Astrocyte (in vitro differentiated cells and primary cell): Measurements from ENCODE around the gene PLXNC1. TPM values are rescaled to one million over a fixed set of nuclear protein-coding genes. Genes with fewer than 3 reads are reported as not detected.

Experiments used
- DNase-seq: peaks from one replicate; pipeline ENCODE4 v3.0.0-alpha.2; 2010; ENCODE audit warnings: low read depth
- FAIRE-seq: peaks from 2 replicates; lab custom pipeline; 2011; peaks lifted over from hg19 to GRCh38; lab: Jason Lieb, UNC
- H2AFZ ChIP-seq: 2 replicates; pipeline ENCODE4 v1.6.0; 2012; ENCODE audit warnings: low read depth, low read length, inconsistent platforms
- H3K27ac ChIP-seq: 2 replicates; pipeline ENCODE4 v1.5.1; 2011; ENCODE audit warnings: low read depth, low read length, inconsistent platforms
- H3K27me3 ChIP-seq: 2 replicates; pipeline ENCODE4 v1.6.0; 2011; ENCODE audit warnings: low read length, inconsistent platforms; ENCODE audit not compliant: insufficient read depth
- H3K36me3 ChIP-seq: 2 replicates; pipeline ENCODE4 v1.5.1; 2011; ENCODE audit warnings: low read length, inconsistent platforms; ENCODE audit not compliant: insufficient read depth
- H3K4me1 ChIP-seq: 2 replicates; pipeline ENCODE4 v1.5.1; 2011; ENCODE audit warnings: low read length, inconsistent platforms; ENCODE audit not compliant: insufficient read depth
- H3K4me2 ChIP-seq: 2 replicates; pipeline ENCODE4 v1.6.0; 2012; ENCODE audit warnings: low read length, inconsistent platforms
- H3K4me3 ChIP-seq: 2 replicates; pipeline ENCODE4 v1.5.1; 2011; ENCODE audit warnings: low read depth, mild to moderate bottlenecking, low read length, inconsistent platforms; ENCODE audit not compliant: insufficient read depth
- H3K79me2 ChIP-seq: 2 replicates; pipeline ENCODE4 v1.6.0; 2012; ENCODE audit warnings: mild to moderate bottlenecking, low read length, inconsistent platforms; ENCODE audit not compliant: insufficient read depth
- H3K9ac ChIP-seq: 2 replicates; pipeline ENCODE4 v1.6.0; 2012; ENCODE audit warnings: mild to moderate bottlenecking, low read length, inconsistent platforms
- H3K9me3 ChIP-seq: 2 replicates; pipeline ENCODE4 v1.5.1; 2012; ENCODE audit warnings: low read depth, mild to moderate bottlenecking, low read length, inconsistent platforms; ENCODE audit not compliant: insufficient read depth
- H4K20me1 ChIP-seq: 2 replicates; pipeline ENCODE4 v1.6.0; 2012; ENCODE audit warnings: low read length, inconsistent platforms; ENCODE audit not compliant: insufficient read depth
- H3K27ac Mint-ChIP-seq: one replicate; pipeline ENCODE4 v1.8.0; 2021; ENCODE audit warnings: mild to moderate bottlenecking, mixed read lengths; ENCODE audit not compliant: unreplicated experiment
- H3K27me3 Mint-ChIP-seq: one replicate; pipeline ENCODE4 v1.8.0; 2021; ENCODE audit warnings: low read depth, mixed read lengths; ENCODE audit not compliant: unreplicated experiment
- H3K36me3 Mint-ChIP-seq: one replicate; pipeline ENCODE4 v1.8.0; 2021; ENCODE audit warnings: low read depth, mixed read lengths; ENCODE audit not compliant: unreplicated experiment
- H3K4me1 Mint-ChIP-seq: one replicate; pipeline ENCODE4 v1.8.0; 2021; ENCODE audit warnings: low read depth, mixed read lengths; ENCODE audit not compliant: unreplicated experiment
- H3K4me3 Mint-ChIP-seq: one replicate; pipeline ENCODE4 v1.8.0; 2021; ENCODE audit warnings: mild to moderate bottlenecking, moderate library complexity, mixed read lengths; ENCODE audit not compliant: unreplicated experiment
- H3K9me3 Mint-ChIP-seq: one replicate; pipeline ENCODE4 v1.8.0; 2021; ENCODE audit warnings: mild to moderate bottlenecking, mixed read lengths; ENCODE audit not compliant: unreplicated experiment
- CTCF ChIP-seq: IDR thresholded peaks from 2 replicates; pipeline ENCODE4 v1.5.1; 2011; ENCODE audit warnings: low read depth, mild to moderate bottlenecking, inconsistent platforms, low read length, moderate library complexity; ENCODE audit not compliant: insufficient read depth
- EZH2 ChIP-seq: IDR thresholded peaks from 2 replicates; pipeline ENCODE4 v1.6.1; 2012; ENCODE audit warnings: mild to moderate bottlenecking, low read length, inconsistent platforms; ENCODE audit not compliant: insufficient read depth
- total RNA-seq: library from RNA; stranded (reverse); gene quantifications from 2 replicates; pipeline ENCODE4 v1.2.1, GENCODE V29; 2021

PLXNC1 gene
- total RNA-seq, 1 donor from 2014 or later: 6.9 TPM

- Histone ChIP-seq H2AFZ (no peak overlapping the region), H3K79me2 (no peaks in the 10 kb centered on the region), H4K20me1 (no peaks in the 10 kb centered on the region), H3K27ac (no peak overlapping the region), H3K36me3 (no peaks in the 10 kb centered on the region), H3K4me3 (no peak overlapping the region), H3K9ac (no peak overlapping the region), H3K9me3 (no peaks in the 10 kb centered on the region), H3K4me1 (no peaks in the 10 kb centered on the region), H3K27me3 (peaks cover 45% of the 10 kb centered on the region), H3K4me2 (no peak overlapping the region)
- Mint-ChIP-seq H3K4me1 (peaks cover 3% of the 10 kb centered on the region), H3K4me3 (no peak overlapping the region), H3K27ac (no peak overlapping the region), H3K36me3 (no peaks in the 10 kb centered on the region), H3K27me3 (peaks cover 35% of the 10 kb centered on the region), H3K9me3 (peaks cover 5% of the 10 kb centered on the region)
- FAIRE-seq (no peak), DNase-seq (no peak)
- TF ChIP-seq EZH2: no peak
- TF ChIP-seq CTCF: no peak
Measured at GRCh38 chr12:94141892-94142291, 6.5 kb upstream of the PLXNC1 start.

- peaks cover 54% of the 10 kb centered on the region for H3K27me3 ChIP-seq
- no peaks in the 10 kb centered on the region for H3K4me1 ChIP-seq
- no peak overlapping the region for H2AFZ ChIP-seq
- H3K4me3 Mint-ChIP-seq: no peak overlapping the region
- H3K9me3 Mint-ChIP-seq: peaks cover 5% of the 10 kb centered on the region
- H3K36me3 ChIP-seq: no peaks in the 10 kb centered on the region
- no peaks in the 10 kb centered on the region for H3K9me3 ChIP-seq
- no peak overlapping the region for H3K4me2 ChIP-seq
- no peaks in the 10 kb centered on the region for H3K79me2 ChIP-seq
- no peak overlapping the region for H3K4me3 ChIP-seq
- DNase-seq: no peak
- no peak for TF ChIP-seq EZH2
- TF ChIP-seq CTCF: no peak
- H3K4me1 Mint-ChIP-seq: peaks cover 3% of the 10 kb centered on the region
- no peak overlapping the region for H3K27ac Mint-ChIP-seq
- peaks cover 34% of the 10 kb centered on the region for H3K27me3 Mint-ChIP-seq
- no peak overlapping the region for H3K9ac ChIP-seq
- H3K36me3 Mint-ChIP-seq: no peaks in the 10 kb centered on the region
- no peak for FAIRE-seq
- H4K20me1 ChIP-seq: no peaks in the 10 kb centered on the region
- no peak overlapping the region for H3K27ac ChIP-seq
Measured at GRCh38 chr12:94143438-94143837, 4.9 kb upstream of the PLXNC1 start.

GRCh38 chr12:94143951-94144350 lies 4.4 kb upstream of the PLXNC1 start:
- H3K9me3 ChIP-seq: no peaks in the 10 kb centered on the region
- no peak for DNase-seq
- Mint-ChIP-seq H3K36me3 (no peaks in the 10 kb centered on the region), H3K4me3 (no peak overlapping the region), H3K27me3 (peaks cover 34% of the 10 kb centered on the region), H3K4me1 (peaks cover 3% of the 10 kb centered on the region), H3K9me3 (peaks cover 5% of the 10 kb centered on the region), H3K27ac (no peak overlapping the region)
- no peak overlapping the region for H3K9ac ChIP-seq
- peaks cover 54% of the 10 kb centered on the region for H3K27me3 ChIP-seq
- H4K20me1 ChIP-seq: no peaks in the 10 kb centered on the region
- H2AFZ ChIP-seq: no peak overlapping the region
- no peak overlapping the region for H3K4me3 ChIP-seq
- no peak for FAIRE-seq
- no peaks in the 10 kb centered on the region for H3K4me1 ChIP-seq
- H3K36me3 ChIP-seq: no peaks in the 10 kb centered on the region
- H3K27ac ChIP-seq: no peak overlapping the region
- no peak overlapping the region for H3K4me2 ChIP-seq
- TF ChIP-seq EZH2: no peak
- TF ChIP-seq CTCF: no peak
- no peaks in the 10 kb centered on the region for H3K79me2 ChIP-seq
